ENCODE data around the gene TMEM190. TPM values are rescaled to one million over a fixed set of nuclear protein-coding genes. Genes with fewer than 3 reads are reported as not detected.

TMEM190 gene
- total and polyA plus RNA-seq, 9 of the 15 experiments (the other 6 are each of a cell fraction or from before 2014, with no cell fraction given), result not detected

DNA sequence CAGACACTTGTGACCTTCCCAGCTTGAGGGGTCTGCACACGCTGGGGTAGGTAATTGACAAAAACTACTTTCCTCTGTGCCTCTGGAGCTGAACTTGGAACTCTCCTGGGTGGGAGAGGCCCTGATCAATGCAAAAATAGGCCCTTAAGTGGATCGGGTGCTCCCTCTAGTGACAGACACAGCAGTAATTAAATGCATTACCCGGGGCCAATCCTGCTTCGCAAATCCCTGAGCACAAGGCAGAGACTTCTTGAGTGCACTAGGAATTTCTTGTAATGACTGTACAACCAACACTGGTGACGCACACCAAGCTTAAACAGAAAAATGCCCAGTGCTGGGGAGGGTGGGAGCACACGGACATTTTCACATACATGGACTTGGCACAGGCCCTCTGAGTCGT is 41.6 kb downstream of the TMEM190 start:
- H3K36me3 ChIP-seq (ENCODE audit: control insufficient read depth, insufficient read depth, low read length), result no peaks in the 10 kb centered on the region
- CTCF ChIA-PET (ENCODE audit: low intra/inter-chr PET ratio), result interaction anchor here (0.6 to 2.2 kb wide), 3 partner anchors 206 to 276 kb away, joined by 4 to 5 read pairs (median 4); no protein-coding TSS in a partner anchor
- peak overlapping the region; percentile 50; the same call in 1 of the 2 replicates for H2AFZ ChIP-seq (ENCODE audit: low read depth, low read length)
- POLR2A ChIA-PET, result interaction anchor here (0.6 to 2.5 kb wide), 4 partner anchors 11 to 330 kb away, joined by 3 to 14 read pairs (median 8); partner anchors contain the start of gene UBE2S
- WGBS (ENCODE audit: insufficient coverage, low coverage, missing lambda C conversion rate), result 11% methylated on average over 7 of the region's 7 CpGs
- ATAC-seq (peak; percentile 96), FAIRE-seq (peak; percentile 93), DNase-seq (ENCODE audit: extremely low read depth in 1 of 4, low spot score in 3 of 4) (peak; percentile 59 to 80 (median 70))
- H3K79me2 ChIP-seq (ENCODE audit: control insufficient read depth, insufficient read depth, low read length), result no peaks in the 10 kb centered on the region
- peaks cover 4 to 10% of the 10 kb centered on the region in 2 experiments; a peak in 3 of 5 replicates for H3K4me1 ChIP-seq (replicated peaks in 1 of 2; ENCODE audit: control insufficient read depth in 2 of 2, insufficient read depth in 2 of 2, low read length in 2 of 2)
- no peak overlapping the region for H3K9ac ChIP-seq (ENCODE audit: insufficient read depth in 1 of 2, low read depth in 2 of 2, low read length in 2 of 2)
- intact Hi-C loops (cut with micrococcal nuclease) (loop anchor here (10.0 kb wide), 1 partner anchor 333 kb away; no protein-coding TSS in a partner anchor), in situ Hi-C loops (cut with MboI) (no loop called here)
- H3K4me2 ChIP-seq (ENCODE audit: insufficient read depth, low read length), result no peak overlapping the region
- no peak overlapping the region; the same call in 2 of the 3 replicates for H3K27ac ChIP-seq (ENCODE audit: extremely low read depth, low read depth, low read length)
- H3K9me1 ChIP-seq (ENCODE audit: control insufficient read depth, insufficient read depth, low read length), result no peaks in the 10 kb centered on the region
- H3K4me3 ChIP-seq, result no peak overlapping the region
- BruUV-seq (replicated peaks), result no TSS peak
- H3K9me3 ChIP-seq (replicated peaks; ENCODE audit: control insufficient read depth, insufficient read depth, low read depth, low read length), result 0 out of 2 replicates have a peak, but pooled peaks cover 3% of the 10 kb centered on the region
- no peaks in the 10 kb centered on the region for H4K20me1 ChIP-seq (replicated peaks; ENCODE audit: control insufficient read depth, insufficient read depth, low read length)
- H3K27me3 ChIP-seq (ENCODE audit: control insufficient read depth in 2 of 2, insufficient read depth in 2 of 2, low read length in 2 of 2), result no peaks in the 10 kb centered on the region
- TF ChIP-seq NR2F6 (CRISPR knock-in tag; IDR thresholded peaks at IDR 0.05) (no peak), L3MBTL2 (IDR thresholded peaks at IDR 0.05) (peak; percentile 88), BCL6 (CRISPR knock-in tag; IDR thresholded peaks at IDR 0.05) (no peak), RCOR1 (IDR thresholded peaks at IDR 0.05; ENCODE audit: borderline replicate concordance in 1 of 2, low read depth in 2 of 2, low read length in 2 of 2) (peak in 1 of 2 experiments; percentile 22; a peak in 1 of 4 replicates), REST (IDR thresholded peaks at IDR 0.05; ENCODE audit: borderline replicate concordance) (peak; percentile 83), REST (CRISPR knock-in tag; IDR thresholded peaks at IDR 0.05; ENCODE audit: low read depth) (no peak), SOX6 (IDR thresholded peaks at IDR 0.05) (0 out of 2 replicates have a peak, but pooled peaks have one; percentile 19), MTA3 (IDR thresholded peaks at IDR 0.05; ENCODE audit: borderline replicate concordance) (0 out of 2 replicates have a peak, but pooled peaks have one; percentile 35)
- TF ChIP-seq, protein P1, sequence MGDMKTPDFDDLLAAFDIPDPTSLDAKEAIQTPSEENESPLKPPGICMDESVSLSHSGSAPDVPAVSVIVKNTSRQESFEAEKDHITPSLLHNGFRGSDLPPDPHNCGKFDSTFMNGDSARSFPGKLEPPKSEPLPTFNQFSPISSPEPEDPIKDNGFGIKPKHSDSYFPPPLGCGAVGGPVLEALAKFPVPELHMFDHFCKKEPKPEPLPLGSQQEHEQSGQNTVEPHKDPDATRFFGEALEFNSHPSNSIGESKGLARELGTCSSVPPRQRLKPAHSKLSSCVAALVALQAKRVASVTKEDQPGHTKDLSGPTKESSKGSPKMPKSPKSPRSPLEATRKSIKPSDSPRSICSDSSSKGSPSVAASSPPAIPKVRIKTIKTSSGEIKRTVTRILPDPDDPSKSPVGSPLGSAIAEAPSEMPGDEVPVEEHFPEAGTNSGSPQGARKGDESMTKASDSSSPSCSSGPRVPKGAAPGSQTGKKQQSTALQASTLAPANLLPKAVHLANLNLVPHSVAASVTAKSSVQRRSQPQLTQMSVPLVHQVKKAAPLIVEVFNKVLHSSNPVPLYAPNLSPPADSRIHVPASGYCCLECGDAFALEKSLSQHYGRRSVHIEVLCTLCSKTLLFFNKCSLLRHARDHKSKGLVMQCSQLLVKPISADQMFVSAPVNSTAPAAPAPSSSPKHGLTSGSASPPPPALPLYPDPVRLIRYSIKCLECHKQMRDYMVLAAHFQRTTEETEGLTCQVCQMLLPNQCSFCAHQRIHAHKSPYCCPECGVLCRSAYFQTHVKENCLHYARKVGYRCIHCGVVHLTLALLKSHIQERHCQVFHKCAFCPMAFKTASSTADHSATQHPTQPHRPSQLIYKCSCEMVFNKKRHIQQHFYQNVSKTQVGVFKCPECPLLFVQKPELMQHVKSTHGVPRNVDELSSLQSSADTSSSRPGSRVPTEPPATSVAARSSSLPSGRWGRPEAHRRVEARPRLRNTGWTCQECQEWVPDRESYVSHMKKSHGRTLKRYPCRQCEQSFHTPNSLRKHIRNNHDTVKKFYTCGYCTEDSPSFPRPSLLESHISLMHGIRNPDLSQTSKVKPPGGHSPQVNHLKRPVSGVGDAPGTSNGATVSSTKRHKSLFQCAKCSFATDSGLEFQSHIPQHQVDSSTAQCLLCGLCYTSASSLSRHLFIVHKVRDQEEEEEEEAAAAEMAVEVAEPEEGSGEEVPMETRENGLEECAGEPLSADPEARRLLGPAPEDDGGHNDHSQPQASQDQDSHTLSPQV (IDR thresholded peaks at IDR 0.05), result no peak
- TF ChIP-seq, protein P2, sequence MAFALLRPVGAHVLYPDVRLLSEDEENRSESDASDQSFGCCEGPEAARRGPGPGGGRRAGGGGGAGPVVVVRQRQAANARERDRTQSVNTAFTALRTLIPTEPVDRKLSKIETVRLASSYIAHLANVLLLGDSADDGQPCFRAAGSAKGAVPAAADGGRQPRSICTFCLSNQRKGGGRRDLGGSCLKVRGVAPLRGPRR (CRISPR knock-in tag; IDR thresholded peaks at IDR 0.05), result no peak

Data from K562 (cell line).